GM12875 (cell line): ENCODE data around the gene SMTNL2.
A peak's percentile ranks its signal among the peaks of the same experiment; 100 is the strongest.

Source experiments
- H3K4me3 ChIP-seq: one replicate; pipeline ENCODE4 v1.5.1; 2011; ENCODE audit warnings: low read depth, low read length, control low read depth
- TF ChIP-seq, protein P1 (sequence below): IDR thresholded peaks from 2 replicates; pipeline ENCODE4 v1.5.1; 2011; ENCODE audit warnings: low read depth, mild to moderate bottlenecking, control low read depth, inconsistent platforms, low read length, moderate library complexity, borderline replicate concordance; ENCODE audit not compliant: insufficient read depth

SMTNL2 gene

GRCh38 chr17:4538236-4539002, 45.9 kb upstream of the SMTNL2 start:
- no peak overlapping the region for H3K4me3 ChIP-seq
- TF ChIP-seq, protein P1, sequence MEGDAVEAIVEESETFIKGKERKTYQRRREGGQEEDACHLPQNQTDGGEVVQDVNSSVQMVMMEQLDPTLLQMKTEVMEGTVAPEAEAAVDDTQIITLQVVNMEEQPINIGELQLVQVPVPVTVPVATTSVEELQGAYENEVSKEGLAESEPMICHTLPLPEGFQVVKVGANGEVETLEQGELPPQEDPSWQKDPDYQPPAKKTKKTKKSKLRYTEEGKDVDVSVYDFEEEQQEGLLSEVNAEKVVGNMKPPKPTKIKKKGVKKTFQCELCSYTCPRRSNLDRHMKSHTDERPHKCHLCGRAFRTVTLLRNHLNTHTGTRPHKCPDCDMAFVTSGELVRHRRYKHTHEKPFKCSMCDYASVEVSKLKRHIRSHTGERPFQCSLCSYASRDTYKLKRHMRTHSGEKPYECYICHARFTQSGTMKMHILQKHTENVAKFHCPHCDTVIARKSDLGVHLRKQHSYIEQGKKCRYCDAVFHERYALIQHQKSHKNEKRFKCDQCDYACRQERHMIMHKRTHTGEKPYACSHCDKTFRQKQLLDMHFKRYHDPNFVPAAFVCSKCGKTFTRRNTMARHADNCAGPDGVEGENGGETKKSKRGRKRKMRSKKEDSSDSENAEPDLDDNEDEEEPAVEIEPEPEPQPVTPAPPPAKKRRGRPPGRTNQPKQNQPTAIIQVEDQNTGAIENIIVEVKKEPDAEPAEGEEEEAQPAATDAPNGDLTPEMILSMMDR: no peak

DNA sequence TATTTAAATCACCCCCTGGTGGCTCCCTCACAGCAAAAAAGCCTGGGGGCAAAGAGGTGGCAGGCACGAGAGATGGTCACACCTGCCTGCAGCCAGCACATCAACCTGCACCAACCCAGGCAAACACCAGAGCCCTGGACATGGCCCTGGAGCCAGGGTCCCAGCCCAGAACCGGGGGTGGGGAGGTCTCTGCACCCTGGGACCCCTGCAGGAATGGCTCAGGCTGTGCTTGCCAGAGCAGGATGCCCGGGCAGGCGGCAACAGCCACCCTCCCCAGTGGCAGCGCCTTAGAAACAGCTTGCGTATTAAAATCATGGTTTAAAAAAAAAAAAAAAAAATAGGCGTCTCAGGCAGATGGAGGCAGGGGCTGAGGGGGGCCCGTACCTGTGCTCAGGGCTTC, 45.3 kb upstream of the SMTNL2 start:
- TF ChIP-seq, protein P1: no peak
- H3K4me3 ChIP-seq: no peak overlapping the region

- TF ChIP-seq, protein P1: no peak
- H3K4me3 ChIP-seq: no peak overlapping the region
These were observed 44.6 kb upstream of the SMTNL2 start for GRCh38 chr17:4539576-4540223.

GRCh38 chr17:4540224-4540651, 44.1 kb upstream of the SMTNL2 start:
- H3K4me3 ChIP-seq: no peak overlapping the region
- TF ChIP-seq, protein P1: peak; percentile 30; the same call in 1 of the 2 replicates

DNA sequence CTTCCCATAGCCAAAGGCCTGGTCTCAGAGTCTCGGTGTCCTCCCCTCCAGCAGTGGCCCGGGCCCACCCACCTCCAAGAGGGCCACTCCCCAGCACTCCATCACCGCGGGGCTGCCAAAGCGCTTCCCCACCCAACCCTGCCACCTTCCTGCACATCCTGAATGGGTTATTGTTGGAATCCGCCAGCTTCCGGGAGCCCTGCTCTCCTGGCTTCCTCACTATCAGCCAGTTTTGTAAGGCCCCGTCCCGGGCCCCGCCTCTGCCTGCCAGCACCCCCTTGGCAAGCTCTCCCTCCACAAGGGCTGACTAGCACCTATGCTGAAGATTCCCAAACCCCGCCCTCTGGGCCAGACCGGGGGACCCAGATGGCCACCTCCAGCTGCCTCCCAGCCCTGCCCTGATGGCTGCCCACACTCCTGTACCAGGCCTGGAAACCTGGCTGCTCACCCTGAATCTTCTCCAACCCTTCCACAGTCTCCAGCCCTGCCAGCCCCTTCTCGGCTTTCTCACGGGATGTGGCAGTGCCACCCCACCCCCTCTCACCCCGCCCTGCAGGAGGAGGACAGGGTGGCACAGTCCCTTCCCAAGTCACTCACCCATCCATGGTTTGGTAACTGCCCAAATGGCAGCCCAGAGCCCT, 43.5 kb upstream of the SMTNL2 start:
- no peak overlapping the region for H3K4me3 ChIP-seq
- TF ChIP-seq, protein P1: no peak

DNA sequence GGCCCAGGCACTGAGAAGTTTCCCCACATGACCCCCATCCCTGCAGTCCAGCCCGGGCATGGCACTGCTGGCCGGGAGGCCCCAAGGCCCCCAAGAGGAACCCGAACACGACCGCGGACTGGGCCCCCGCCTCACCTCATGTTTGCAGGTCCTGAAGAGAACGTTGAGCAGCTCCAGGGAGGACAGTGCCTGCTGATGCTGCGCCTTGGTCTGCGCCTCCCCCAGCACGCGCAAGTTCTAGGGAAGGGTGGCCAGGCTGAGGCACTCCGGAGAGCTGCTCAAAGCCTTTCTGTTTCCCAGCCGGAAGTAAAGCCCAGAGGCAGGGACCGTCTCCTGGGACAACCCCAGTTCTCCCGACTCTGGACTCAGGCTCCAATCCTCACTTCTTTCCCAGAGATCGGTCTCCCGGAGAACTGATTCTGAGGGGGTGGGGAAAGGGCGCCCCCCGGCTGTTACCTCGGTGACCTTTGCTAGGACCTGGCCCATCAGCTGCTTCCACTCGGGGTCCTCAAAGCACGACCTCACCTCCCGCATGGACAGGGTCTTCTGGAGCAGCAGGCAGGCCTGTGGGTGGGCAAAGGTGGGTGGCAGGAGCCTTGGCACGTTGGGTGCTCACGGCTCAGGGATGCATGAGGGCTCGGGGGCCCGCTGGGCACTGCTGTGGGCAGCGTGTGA, 42.9 kb upstream of the SMTNL2 start:
- TF ChIP-seq, protein P1: no peak
- no peak overlapping the region for H3K4me3 ChIP-seq
